Neural progenitor cell (in vitro differentiated cells): ENCODE measurements around the gene MPRIP.

ENCODE experiments used
- EZH2phosphoT487 ChIP-seq: fragments of 200-600 bp; sonication (generic); IDR thresholded peaks from 2 replicates; pipeline ENCODE4 v1.6.1; 2017; ENCODE audit warnings: antibody characterized with exemption
- TF ChIP-seq, protein P1 (sequence below): fragments of 200-600 bp; sonication (generic); IDR thresholded peaks from 2 replicates; pipeline ENCODE4 v1.5.1; 2017; ENCODE audit warnings: antibody characterized with exemption, mild to moderate bottlenecking

DNA sequence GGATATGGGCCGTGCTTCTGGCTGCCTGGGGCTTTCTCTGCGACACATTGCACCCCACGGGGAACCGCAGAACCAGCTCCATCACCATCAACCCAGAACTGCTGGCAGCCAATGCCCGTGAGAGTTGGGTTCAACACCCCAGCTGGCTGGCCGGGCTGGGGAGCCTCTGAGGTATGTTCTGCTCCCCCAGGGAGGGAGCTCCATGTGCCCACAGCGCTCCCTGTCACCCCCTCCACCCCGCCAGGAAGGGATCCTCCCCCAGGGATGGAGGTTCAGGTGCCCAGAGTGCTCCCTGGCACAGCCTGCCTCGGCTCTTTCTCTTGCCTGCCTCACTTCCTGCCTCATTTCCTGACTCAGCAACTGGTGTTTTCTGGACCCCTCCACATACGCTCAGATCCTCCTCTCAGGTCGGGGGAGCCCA lies 24.2 kb upstream of the MPRIP start:
- TF ChIP-seq, protein P1, sequence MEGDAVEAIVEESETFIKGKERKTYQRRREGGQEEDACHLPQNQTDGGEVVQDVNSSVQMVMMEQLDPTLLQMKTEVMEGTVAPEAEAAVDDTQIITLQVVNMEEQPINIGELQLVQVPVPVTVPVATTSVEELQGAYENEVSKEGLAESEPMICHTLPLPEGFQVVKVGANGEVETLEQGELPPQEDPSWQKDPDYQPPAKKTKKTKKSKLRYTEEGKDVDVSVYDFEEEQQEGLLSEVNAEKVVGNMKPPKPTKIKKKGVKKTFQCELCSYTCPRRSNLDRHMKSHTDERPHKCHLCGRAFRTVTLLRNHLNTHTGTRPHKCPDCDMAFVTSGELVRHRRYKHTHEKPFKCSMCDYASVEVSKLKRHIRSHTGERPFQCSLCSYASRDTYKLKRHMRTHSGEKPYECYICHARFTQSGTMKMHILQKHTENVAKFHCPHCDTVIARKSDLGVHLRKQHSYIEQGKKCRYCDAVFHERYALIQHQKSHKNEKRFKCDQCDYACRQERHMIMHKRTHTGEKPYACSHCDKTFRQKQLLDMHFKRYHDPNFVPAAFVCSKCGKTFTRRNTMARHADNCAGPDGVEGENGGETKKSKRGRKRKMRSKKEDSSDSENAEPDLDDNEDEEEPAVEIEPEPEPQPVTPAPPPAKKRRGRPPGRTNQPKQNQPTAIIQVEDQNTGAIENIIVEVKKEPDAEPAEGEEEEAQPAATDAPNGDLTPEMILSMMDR, result no peak
- no peak for TF ChIP-seq EZH2phosphoT487
